Measurements from ENCODE around the gene ZG16B.

The ZG16B gene

GRCh38 chr16:2867987-2868789 is 38.1 kb downstream of the ZG16B start (continued):
- no peak for TF ChIP-seq AEBP2 (tag by site-specific recombination; IDR thresholded peaks at IDR 0.05; ENCODE audit: borderline replicate concordance)
- TF ChIP-seq BCL6B (tag by site-specific recombination; IDR thresholded peaks at IDR 0.05): no peak
- no peak for TF ChIP-seq ZNF449 (tag by site-specific recombination; IDR thresholded peaks at IDR 0.05)
- no peak for TF ChIP-seq ZNF140 (tag by site-specific recombination; IDR thresholded peaks at IDR 0.05)
- TF ChIP-seq ZNF707 (tag by site-specific recombination; IDR thresholded peaks at IDR 0.05): no peak
- TF ChIP-seq ZSCAN4 (tag by site-specific recombination; IDR thresholded peaks at IDR 0.05): no peak
- peak; percentile 41; the same call in 1 of the 2 replicates for TF ChIP-seq GLIS1 (tag by site-specific recombination; IDR thresholded peaks at IDR 0.05)
- TF ChIP-seq ZNF692 (tag by site-specific recombination; IDR thresholded peaks at IDR 0.05): peak; percentile 76; the same call in 1 of the 2 replicates
- TF ChIP-seq TSHZ1 (tag by site-specific recombination; IDR thresholded peaks at IDR 0.05; ENCODE audit: borderline replicate concordance): no peak
- TF ChIP-seq ATF2 (tag by site-specific recombination; IDR thresholded peaks at IDR 0.05; ENCODE audit: low read depth): peak; percentile 90
- TF ChIP-seq PRDM2 (tag by site-specific recombination; IDR thresholded peaks at IDR 0.05; ENCODE audit: borderline replicate concordance): no peak
- no peak for TF ChIP-seq ZNF768 (tag by site-specific recombination; IDR thresholded peaks at IDR 0.05)
- peak; percentile 55; the same call in 1 of the 2 replicates for TF ChIP-seq ZNF366 (tag by site-specific recombination; conservative IDR thresholded peaks at IDR 0.05)
- 0 out of 2 replicates have a peak, but pooled peaks have one; percentile 29 for TF ChIP-seq GLI2 (tag by site-specific recombination; IDR thresholded peaks at IDR 0.05; ENCODE audit: borderline replicate concordance, low read depth)
- no peak for TF ChIP-seq ZNF266 (tag by site-specific recombination; IDR thresholded peaks at IDR 0.05; ENCODE audit: low read depth)
- TF ChIP-seq ZNF302 (tag by site-specific recombination; IDR thresholded peaks at IDR 0.05; ENCODE audit: low read depth): no peak
- TF ChIP-seq ZNF529 (tag by site-specific recombination; IDR thresholded peaks at IDR 0.05; ENCODE audit: insufficient replicate concordance): no peak
- peak; percentile 92 for TF ChIP-seq ZNF501 (tag by site-specific recombination; IDR thresholded peaks at IDR 0.05)
